GM18508 (cell line): ENCODE measurements around the gene MACROD2.

ENCODE experiments used
- ATAC-seq: cut with Tn5 transposase; IDR thresholded peaks from one replicate; pipeline ENCODE4 v1.9.1; 2021; ENCODE audit warnings: moderate number of reproducible peaks; ENCODE audit not compliant: insufficient read depth, unreplicated experiment

Gene MACROD2

GRCh38 chr20:15675813-15676484, 1680.6 kb downstream of the MACROD2 start:
- ATAC-seq: no peak

GRCh38 chr20:15676815-15677214, 1681.5 kb downstream of the MACROD2 start:
- ATAC-seq: no peak

- no peak for ATAC-seq
These were observed 1687.4 kb downstream of the MACROD2 start for GRCh38 chr20:15682690-15683089.

GRCh38 chr20:15692570-15692969, 1697.3 kb downstream of the MACROD2 start:
- no peak for ATAC-seq

- no peak for ATAC-seq
These were observed 1704.3 kb downstream of the MACROD2 start for GRCh38 chr20:15699431-15700146.

- ATAC-seq: no peak
These were observed 1704.9 kb downstream of the MACROD2 start for GRCh38 chr20:15700147-15700765.

- no peak for ATAC-seq
These were observed 1706.8 kb downstream of the MACROD2 start for GRCh38 chr20:15702161-15702560.

GRCh38 chr20:15703171-15703911, 1708.0 kb downstream of the MACROD2 start:
- ATAC-seq: no peak

- no peak for ATAC-seq
These were observed 1710.7 kb downstream of the MACROD2 start for GRCh38 chr20:15705975-15706374.

- no peak for ATAC-seq
These were observed 1711.4 kb downstream of the MACROD2 start for GRCh38 chr20:15706719-15707118.

- ATAC-seq: no peak
These were observed 1713.8 kb downstream of the MACROD2 start for GRCh38 chr20:15708984-15709598.

- ATAC-seq: no peak
These were observed 1715.3 kb downstream of the MACROD2 start for GRCh38 chr20:15710636-15711035.

GRCh38 chr20:15711177-15711576, 1715.9 kb downstream of the MACROD2 start:
- ATAC-seq: no peak

GRCh38 chr20:15716256-15716655, 1720.9 kb downstream of the MACROD2 start:
- no peak for ATAC-seq

GRCh38 chr20:15726416-15726815, 1731.1 kb downstream of the MACROD2 start:
- no peak for ATAC-seq

GRCh38 chr20:15734052-15734451, 1738.7 kb downstream of the MACROD2 start:
- no peak for ATAC-seq

GRCh38 chr20:15739035-15739434, 1743.7 kb downstream of the MACROD2 start:
- ATAC-seq: no peak

- ATAC-seq: no peak
These were observed 1744.9 kb downstream of the MACROD2 start for GRCh38 chr20:15740046-15740775.

- no peak for ATAC-seq
These were observed 1746.8 kb downstream of the MACROD2 start for GRCh38 chr20:15742087-15742486.

- ATAC-seq: no peak
These were observed 1747.3 kb downstream of the MACROD2 start for GRCh38 chr20:15742627-15743026.
